ENCODE data around the gene NPTN. TPM values are rescaled to one million over a fixed set of nuclear protein-coding genes. Genes with fewer than 3 reads are reported as not detected.

The NPTN gene
- total and polyA plus RNA-seq, 9 of the 15 experiments (the other 6 are each of a cell fraction or from before 2014, with no cell fraction given): 9.6 to 48.5 (median 21.7) TPM

DNA sequence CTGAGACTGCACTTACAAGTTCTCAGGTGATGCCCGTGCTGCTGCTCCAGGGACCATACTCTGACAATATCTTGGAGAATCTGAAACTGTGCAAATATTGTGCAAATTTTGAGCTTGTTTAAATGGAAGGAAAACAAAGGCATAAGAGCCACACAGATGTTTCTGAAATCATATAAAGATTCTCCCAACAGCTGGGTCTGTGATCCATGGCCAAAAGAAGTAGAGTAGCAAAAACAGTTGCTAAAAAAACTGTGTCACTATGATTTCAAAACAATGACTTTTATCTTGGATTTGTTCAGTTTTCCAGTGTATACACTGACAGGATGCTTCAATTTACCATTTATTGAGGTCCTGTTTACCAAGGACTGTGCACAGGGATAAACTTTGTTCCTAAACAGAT is 25.3 kb downstream of the NPTN start:
- intact Hi-C loops (cut with micrococcal nuclease) (no loop called here), in situ Hi-C loops (cut with MboI) (no loop called here)
- BruUV-seq (replicated peaks): no TSS peak
- H3K4me1 ChIP-seq (replicated peaks in 1 of 2; ENCODE audit: control insufficient read depth in 2 of 2, insufficient read depth in 2 of 2, low read length in 2 of 2): peaks cover 0 to 7% of the 10 kb centered on the region in 2 experiments; a peak in 3 of 5 replicates
- DNase-seq (ENCODE audit: extremely low read depth in 1 of 4, low spot score in 3 of 4) (no peak), FAIRE-seq (no peak), ATAC-seq (no peak)
- H3K27ac ChIP-seq (ENCODE audit: extremely low read depth, low read depth, low read length): no peak overlapping the region
- 79% methylated on average over 1 of the region's 1 CpG for WGBS (ENCODE audit: insufficient coverage, low coverage, missing lambda C conversion rate)
- no peak overlapping the region for H3K4me2 ChIP-seq (ENCODE audit: insufficient read depth, low read length)
- 0 out of 2 replicates have a peak, but pooled peaks cover 3% of the 10 kb centered on the region for H4K20me1 ChIP-seq (replicated peaks; ENCODE audit: control insufficient read depth, insufficient read depth, low read length)
- H3K27me3 ChIP-seq (ENCODE audit: control insufficient read depth in 2 of 2, insufficient read depth in 2 of 2, low read length in 2 of 2): no peaks in the 10 kb centered on the region
- POLR2A ChIA-PET: interaction anchor here (1.0 to 2.0 kb wide), 6 partner anchors 12 to 24 kb away, joined by 3 to 7 read pairs (median 4); no protein-coding TSS in a partner anchor
- no peak overlapping the region for H2AFZ ChIP-seq (ENCODE audit: low read depth, low read length)
- no peaks in the 10 kb centered on the region for H3K9me3 ChIP-seq (replicated peaks; ENCODE audit: control insufficient read depth, insufficient read depth, low read depth, low read length)
- no peak overlapping the region for H3K9ac ChIP-seq (ENCODE audit: insufficient read depth in 1 of 2, low read depth in 2 of 2, low read length in 2 of 2)
- H3K4me3 ChIP-seq: no peak overlapping the region
- no peaks in the 10 kb centered on the region for H3K9me1 ChIP-seq (ENCODE audit: control insufficient read depth, insufficient read depth, low read length)
- H3K36me3 ChIP-seq (ENCODE audit: control insufficient read depth, insufficient read depth, low read length): peaks cover 3% of the 10 kb centered on the region; the same call in 2 of the 3 replicates
- TF ChIP-seq CREBBP (IDR thresholded peaks at IDR 0.05; ENCODE audit: low read depth, low read length): no peak
- TF ChIP-seq, protein P1, sequence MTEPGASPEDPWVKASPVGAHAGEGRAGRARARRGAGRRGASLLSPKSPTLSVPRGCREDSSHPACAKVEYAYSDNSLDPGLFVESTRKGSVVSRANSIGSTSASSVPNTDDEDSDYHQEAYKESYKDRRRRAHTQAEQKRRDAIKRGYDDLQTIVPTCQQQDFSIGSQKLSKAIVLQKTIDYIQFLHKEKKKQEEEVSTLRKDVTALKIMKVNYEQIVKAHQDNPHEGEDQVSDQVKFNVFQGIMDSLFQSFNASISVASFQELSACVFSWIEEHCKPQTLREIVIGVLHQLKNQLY (CRISPR knock-in tag; conservative IDR thresholded peaks at IDR 0.05): no peak
- TF ChIP-seq, protein P2, sequence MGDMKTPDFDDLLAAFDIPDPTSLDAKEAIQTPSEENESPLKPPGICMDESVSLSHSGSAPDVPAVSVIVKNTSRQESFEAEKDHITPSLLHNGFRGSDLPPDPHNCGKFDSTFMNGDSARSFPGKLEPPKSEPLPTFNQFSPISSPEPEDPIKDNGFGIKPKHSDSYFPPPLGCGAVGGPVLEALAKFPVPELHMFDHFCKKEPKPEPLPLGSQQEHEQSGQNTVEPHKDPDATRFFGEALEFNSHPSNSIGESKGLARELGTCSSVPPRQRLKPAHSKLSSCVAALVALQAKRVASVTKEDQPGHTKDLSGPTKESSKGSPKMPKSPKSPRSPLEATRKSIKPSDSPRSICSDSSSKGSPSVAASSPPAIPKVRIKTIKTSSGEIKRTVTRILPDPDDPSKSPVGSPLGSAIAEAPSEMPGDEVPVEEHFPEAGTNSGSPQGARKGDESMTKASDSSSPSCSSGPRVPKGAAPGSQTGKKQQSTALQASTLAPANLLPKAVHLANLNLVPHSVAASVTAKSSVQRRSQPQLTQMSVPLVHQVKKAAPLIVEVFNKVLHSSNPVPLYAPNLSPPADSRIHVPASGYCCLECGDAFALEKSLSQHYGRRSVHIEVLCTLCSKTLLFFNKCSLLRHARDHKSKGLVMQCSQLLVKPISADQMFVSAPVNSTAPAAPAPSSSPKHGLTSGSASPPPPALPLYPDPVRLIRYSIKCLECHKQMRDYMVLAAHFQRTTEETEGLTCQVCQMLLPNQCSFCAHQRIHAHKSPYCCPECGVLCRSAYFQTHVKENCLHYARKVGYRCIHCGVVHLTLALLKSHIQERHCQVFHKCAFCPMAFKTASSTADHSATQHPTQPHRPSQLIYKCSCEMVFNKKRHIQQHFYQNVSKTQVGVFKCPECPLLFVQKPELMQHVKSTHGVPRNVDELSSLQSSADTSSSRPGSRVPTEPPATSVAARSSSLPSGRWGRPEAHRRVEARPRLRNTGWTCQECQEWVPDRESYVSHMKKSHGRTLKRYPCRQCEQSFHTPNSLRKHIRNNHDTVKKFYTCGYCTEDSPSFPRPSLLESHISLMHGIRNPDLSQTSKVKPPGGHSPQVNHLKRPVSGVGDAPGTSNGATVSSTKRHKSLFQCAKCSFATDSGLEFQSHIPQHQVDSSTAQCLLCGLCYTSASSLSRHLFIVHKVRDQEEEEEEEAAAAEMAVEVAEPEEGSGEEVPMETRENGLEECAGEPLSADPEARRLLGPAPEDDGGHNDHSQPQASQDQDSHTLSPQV (IDR thresholded peaks at IDR 0.05): no peak
- no peak for TF ChIP-seq FOSL1 (tag; conservative IDR thresholded peaks at IDR 0.05)
- no peak for TF ChIP-seq NFRKB (IDR thresholded peaks at IDR 0.05; ENCODE audit: low read depth)
- TF ChIP-seq NFE2 (IDR thresholded peaks at IDR 0.05; ENCODE audit: low read depth): no peak
- TF ChIP-seq JUN (IDR thresholded peaks at IDR 0.05; ENCODE audit: borderline replicate concordance, low read depth, low read length): no peak
- no peak for TF ChIP-seq JUN (CRISPR knock-in tag; IDR thresholded peaks at IDR 0.05; ENCODE audit: borderline replicate concordance)
- TF ChIP-seq NCOR1 (IDR thresholded peaks at IDR 0.05): no peak
- no peak for TF ChIP-seq ARHGAP35 (IDR thresholded peaks at IDR 0.05; ENCODE audit: partially characterized antibody)
- TF ChIP-seq KLF6 (CRISPR knock-in tag; IDR thresholded peaks at IDR 0.05; ENCODE audit: borderline replicate concordance): no peak
- TF ChIP-seq PRMT5 (CRISPR knock-in tag; IDR thresholded peaks at IDR 0.05): no peak
- TF ChIP-seq ZNF57 (CRISPR knock-in tag; IDR thresholded peaks at IDR 0.05): no peak
- no peak for TF ChIP-seq GATA2 (CRISPR knock-in tag; IDR thresholded peaks at IDR 0.05)
- CTCF ChIA-PET (ENCODE audit: low intra/inter-chr PET ratio): no interaction called here
- peaks cover 82% of the 10 kb centered on the region for H3K79me2 ChIP-seq (ENCODE audit: control insufficient read depth, insufficient read depth, low read length)
